ENCODE results near the gene LYRM9.

DNA sequence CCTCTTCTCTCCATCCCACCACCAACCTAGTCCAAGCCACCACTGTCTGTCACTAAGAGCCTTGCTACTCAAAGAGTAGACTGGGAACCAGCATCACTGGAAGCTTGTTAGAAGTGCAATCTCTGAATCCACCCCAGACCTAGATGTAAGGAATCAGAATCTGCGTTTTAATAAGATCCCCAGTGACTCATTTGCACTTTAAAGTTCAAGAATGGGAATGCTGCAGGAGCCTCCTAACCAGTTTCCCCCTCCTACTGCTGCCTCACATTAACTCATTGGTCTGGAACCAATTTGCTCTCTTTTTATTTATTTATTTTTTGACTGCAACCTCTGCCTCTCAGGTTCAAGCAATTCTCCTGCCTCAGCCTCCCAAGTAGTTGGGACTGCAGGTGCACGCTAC lies 19.8 kb upstream of the LYRM9 start:
- TF ChIP-seq, protein P1, sequence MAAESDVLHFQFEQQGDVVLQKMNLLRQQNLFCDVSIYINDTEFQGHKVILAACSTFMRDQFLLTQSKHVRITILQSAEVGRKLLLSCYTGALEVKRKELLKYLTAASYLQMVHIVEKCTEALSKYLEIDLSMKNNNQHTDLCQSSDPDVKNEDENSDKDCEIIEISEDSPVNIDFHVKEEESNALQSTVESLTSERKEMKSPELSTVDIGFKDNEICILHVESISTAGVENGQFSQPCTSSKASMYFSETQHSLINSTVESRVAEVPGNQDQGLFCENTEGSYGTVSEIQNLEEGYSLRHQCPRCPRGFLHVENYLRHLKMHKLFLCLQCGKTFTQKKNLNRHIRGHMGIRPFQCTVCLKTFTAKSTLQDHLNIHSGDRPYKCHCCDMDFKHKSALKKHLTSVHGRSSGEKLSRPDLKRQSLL (tag by site-specific recombination; IDR thresholded peaks at IDR 0.05): no peak
- TF ChIP-seq ZNF561 (tag by site-specific recombination; IDR thresholded peaks at IDR 0.05; ENCODE audit: borderline replicate concordance) (no peak), SP2 (tag by site-specific recombination; IDR thresholded peaks at IDR 0.05) (no peak), ZNF433 (tag by site-specific recombination; IDR thresholded peaks at IDR 0.05; ENCODE audit: low read depth) (no peak), ZNF184 (tag by site-specific recombination; IDR thresholded peaks at IDR 0.05) (no peak), ZNF660 (tag by site-specific recombination; IDR thresholded peaks at IDR 0.05) (no peak)
- TF ChIP-seq, protein P2, sequence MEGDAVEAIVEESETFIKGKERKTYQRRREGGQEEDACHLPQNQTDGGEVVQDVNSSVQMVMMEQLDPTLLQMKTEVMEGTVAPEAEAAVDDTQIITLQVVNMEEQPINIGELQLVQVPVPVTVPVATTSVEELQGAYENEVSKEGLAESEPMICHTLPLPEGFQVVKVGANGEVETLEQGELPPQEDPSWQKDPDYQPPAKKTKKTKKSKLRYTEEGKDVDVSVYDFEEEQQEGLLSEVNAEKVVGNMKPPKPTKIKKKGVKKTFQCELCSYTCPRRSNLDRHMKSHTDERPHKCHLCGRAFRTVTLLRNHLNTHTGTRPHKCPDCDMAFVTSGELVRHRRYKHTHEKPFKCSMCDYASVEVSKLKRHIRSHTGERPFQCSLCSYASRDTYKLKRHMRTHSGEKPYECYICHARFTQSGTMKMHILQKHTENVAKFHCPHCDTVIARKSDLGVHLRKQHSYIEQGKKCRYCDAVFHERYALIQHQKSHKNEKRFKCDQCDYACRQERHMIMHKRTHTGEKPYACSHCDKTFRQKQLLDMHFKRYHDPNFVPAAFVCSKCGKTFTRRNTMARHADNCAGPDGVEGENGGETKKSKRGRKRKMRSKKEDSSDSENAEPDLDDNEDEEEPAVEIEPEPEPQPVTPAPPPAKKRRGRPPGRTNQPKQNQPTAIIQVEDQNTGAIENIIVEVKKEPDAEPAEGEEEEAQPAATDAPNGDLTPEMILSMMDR (tag by site-specific recombination; IDR thresholded peaks at IDR 0.05): no peak
- TF ChIP-seq, protein P3, sequence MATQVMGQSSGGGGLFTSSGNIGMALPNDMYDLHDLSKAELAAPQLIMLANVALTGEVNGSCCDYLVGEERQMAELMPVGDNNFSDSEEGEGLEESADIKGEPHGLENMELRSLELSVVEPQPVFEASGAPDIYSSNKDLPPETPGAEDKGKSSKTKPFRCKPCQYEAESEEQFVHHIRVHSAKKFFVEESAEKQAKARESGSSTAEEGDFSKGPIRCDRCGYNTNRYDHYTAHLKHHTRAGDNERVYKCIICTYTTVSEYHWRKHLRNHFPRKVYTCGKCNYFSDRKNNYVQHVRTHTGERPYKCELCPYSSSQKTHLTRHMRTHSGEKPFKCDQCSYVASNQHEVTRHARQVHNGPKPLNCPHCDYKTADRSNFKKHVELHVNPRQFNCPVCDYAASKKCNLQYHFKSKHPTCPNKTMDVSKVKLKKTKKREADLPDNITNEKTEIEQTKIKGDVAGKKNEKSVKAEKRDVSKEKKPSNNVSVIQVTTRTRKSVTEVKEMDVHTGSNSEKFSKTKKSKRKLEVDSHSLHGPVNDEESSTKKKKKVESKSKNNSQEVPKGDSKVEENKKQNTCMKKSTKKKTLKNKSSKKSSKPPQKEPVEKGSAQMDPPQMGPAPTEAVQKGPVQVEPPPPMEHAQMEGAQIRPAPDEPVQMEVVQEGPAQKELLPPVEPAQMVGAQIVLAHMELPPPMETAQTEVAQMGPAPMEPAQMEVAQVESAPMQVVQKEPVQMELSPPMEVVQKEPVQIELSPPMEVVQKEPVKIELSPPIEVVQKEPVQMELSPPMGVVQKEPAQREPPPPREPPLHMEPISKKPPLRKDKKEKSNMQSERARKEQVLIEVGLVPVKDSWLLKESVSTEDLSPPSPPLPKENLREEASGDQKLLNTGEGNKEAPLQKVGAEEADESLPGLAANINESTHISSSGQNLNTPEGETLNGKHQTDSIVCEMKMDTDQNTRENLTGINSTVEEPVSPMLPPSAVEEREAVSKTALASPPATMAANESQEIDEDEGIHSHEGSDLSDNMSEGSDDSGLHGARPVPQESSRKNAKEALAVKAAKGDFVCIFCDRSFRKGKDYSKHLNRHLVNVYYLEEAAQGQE (tag by site-specific recombination; IDR thresholded peaks at IDR 0.05): no peak

Data from HEK293 (cell line).